GM21447 (cell line): ENCODE results near the gene MTHFD1L.
"Not testable (repeated sequence)": the region's sequence is repeated elsewhere in the genome, so short reads cannot be mapped to it uniquely, and the experiment has no call there.

Experiments
- ATAC-seq: cut with Tn5 transposase; IDR thresholded peaks from one replicate; pipeline ENCODE4 v1.9.1; 2021; ENCODE audit not compliant: unreplicated experiment

Gene MTHFD1L

GRCh38 chr6:151036211-151036721 is 170.8 kb downstream of the MTHFD1L start:
- not testable (repeated sequence) for ATAC-seq

- ATAC-seq: no peak
Measured at GRCh38 chr6:151036869-151037680, 171.6 kb downstream of the MTHFD1L start.

GRCh38 chr6:151038616-151039015 is 173.1 kb downstream of the MTHFD1L start:
- ATAC-seq: no peak

- not testable (repeated sequence) for ATAC-seq
Measured at GRCh38 chr6:151040888-151041521, 175.5 kb downstream of the MTHFD1L start.

- no peak for ATAC-seq
Measured at GRCh38 chr6:151041686-151042085, 176.2 kb downstream of the MTHFD1L start.

- not testable (repeated sequence) for ATAC-seq
Measured at GRCh38 chr6:151042911-151043330, 177.4 kb downstream of the MTHFD1L start.

- no peak for ATAC-seq
Measured at GRCh38 chr6:151043944-151044343, 178.4 kb downstream of the MTHFD1L start.

- ATAC-seq: no peak
Measured at GRCh38 chr6:151044465-151045441, 179.3 kb downstream of the MTHFD1L start.

GRCh38 chr6:151045511-151046222 is 180.2 kb downstream of the MTHFD1L start:
- ATAC-seq: not testable (repeated sequence)

- ATAC-seq: no peak
Measured at GRCh38 chr6:151051164-151051563, 185.7 kb downstream of the MTHFD1L start.

GRCh38 chr6:151052021-151052646 is 186.6 kb downstream of the MTHFD1L start:
- ATAC-seq: no peak

- no peak for ATAC-seq
Measured at GRCh38 chr6:151054306-151054705, 188.8 kb downstream of the MTHFD1L start.

- ATAC-seq: no peak
Measured at GRCh38 chr6:151056230-151056907, 190.9 kb downstream of the MTHFD1L start.

- ATAC-seq: no peak
Measured at GRCh38 chr6:151057061-151057460, 191.6 kb downstream of the MTHFD1L start.

GRCh38 chr6:151058021-151058733 is 192.7 kb downstream of the MTHFD1L start:
- no peak for ATAC-seq

GRCh38 chr6:151059612-151060095 is 194.2 kb downstream of the MTHFD1L start:
- no peak for ATAC-seq

- ATAC-seq: no peak
Measured at GRCh38 chr6:151060096-151060765, 194.7 kb downstream of the MTHFD1L start.
